Measurements from ENCODE around the gene SFXN1. TPM values are rescaled to one million over a fixed set of nuclear protein-coding genes. Genes with fewer than 3 reads are reported as not detected.
"Not testable (repeated sequence)": the region's sequence is repeated elsewhere in the genome, so short reads cannot be mapped to it uniquely, and the experiment has no call there.

SFXN1 gene
- total and polyA plus RNA-seq, 9 of the 15 experiments (the other 6 are each of a cell fraction or from before 2014, with no cell fraction given): 31.8 to 261 (median 113) TPM

DNA sequence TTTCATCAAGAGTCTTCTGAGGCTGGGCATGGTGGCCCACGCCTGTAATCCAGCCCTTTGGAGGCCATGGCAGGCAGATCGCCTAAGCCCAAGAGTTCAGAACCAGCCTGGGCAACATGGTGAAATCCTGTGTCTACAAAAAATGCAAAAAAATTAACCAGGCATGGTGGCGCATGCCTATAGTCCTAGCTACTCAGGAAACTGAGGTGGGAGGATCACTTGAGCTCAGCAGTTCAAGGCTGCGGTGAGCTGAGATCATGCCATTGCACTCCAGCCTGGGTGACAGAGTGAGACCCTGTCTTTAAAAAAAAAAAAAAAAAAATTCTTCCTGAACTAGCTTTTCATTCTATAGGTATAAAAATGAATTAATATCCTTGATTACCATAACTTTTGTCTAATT, 29.3 kb downstream of the SFXN1 start:
- BruUV-seq (replicated peaks); H3K9ac ChIP-seq (ENCODE audit: insufficient read depth in 1 of 2, low read depth in 2 of 2, low read length in 2 of 2); H3K4me1 ChIP-seq (replicated peaks in 1 of 2; ENCODE audit: control insufficient read depth in 2 of 2, insufficient read depth in 2 of 2, low read length in 2 of 2); H3K27ac ChIP-seq (ENCODE audit: extremely low read depth, low read depth, low read length); in situ Hi-C loops (cut with MboI); H3K4me3 ChIP-seq; CTCF ChIA-PET (ENCODE audit: low intra/inter-chr PET ratio); H3K27me3 ChIP-seq (ENCODE audit: control insufficient read depth in 2 of 2, insufficient read depth in 2 of 2, low read length in 2 of 2); H2AFZ ChIP-seq (ENCODE audit: low read depth, low read length); H4K20me1 ChIP-seq (replicated peaks; ENCODE audit: control insufficient read depth, insufficient read depth, low read length); intact Hi-C loops (cut with micrococcal nuclease); H3K9me3 ChIP-seq (replicated peaks; ENCODE audit: control insufficient read depth, insufficient read depth, low read depth, low read length); DNase-seq (ENCODE audit: extremely low read depth in 1 of 4, low spot score in 3 of 4); FAIRE-seq; H3K9me1 ChIP-seq (ENCODE audit: control insufficient read depth, insufficient read depth, low read length); H3K4me2 ChIP-seq (ENCODE audit: insufficient read depth, low read length); ATAC-seq: not testable (repeated sequence)
- peaks cover 78% of the 10 kb centered on the region for H3K36me3 ChIP-seq (ENCODE audit: control insufficient read depth, insufficient read depth, low read length)
- peaks cover 28% of the 10 kb centered on the region; the same call in 2 of the 3 replicates for H3K79me2 ChIP-seq (ENCODE audit: control insufficient read depth, insufficient read depth, low read length)
- WGBS (ENCODE audit: insufficient coverage, low coverage, missing lambda C conversion rate): 92% methylated on average over 3 of the region's 4 CpGs
- POLR2A ChIA-PET: interaction anchor here (0.6 kb wide), 1 partner anchor 16 kb away, joined by 5 read pairs; no protein-coding TSS in a partner anchor

DNA sequence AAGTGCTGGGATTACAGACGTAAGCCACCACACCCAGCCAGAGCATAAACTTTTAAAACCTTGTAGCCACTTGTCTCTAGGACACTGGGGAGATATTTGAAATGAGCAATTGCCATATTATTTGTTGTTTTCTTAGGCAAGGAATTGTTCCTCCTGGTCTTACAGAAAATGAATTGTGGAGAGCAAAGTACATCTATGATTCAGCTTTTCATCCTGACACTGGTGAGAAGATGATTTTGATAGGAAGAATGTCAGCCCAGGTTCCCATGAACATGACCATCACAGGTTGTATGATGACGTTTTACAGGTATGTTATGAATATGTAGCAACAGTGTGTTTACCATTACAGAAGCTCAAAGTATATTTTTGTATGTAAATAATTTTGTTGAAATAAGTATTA, 30.5 kb downstream of the SFXN1 start:
- H2AFZ ChIP-seq (ENCODE audit: low read depth, low read length): no peak overlapping the region
- 86% methylated on average over 2 of the region's 2 CpGs for WGBS (ENCODE audit: insufficient coverage, low coverage, missing lambda C conversion rate)
- H3K4me1 ChIP-seq (replicated peaks in 1 of 2; ENCODE audit: control insufficient read depth in 2 of 2, insufficient read depth in 2 of 2, low read length in 2 of 2): no peaks in the 10 kb centered on the region
- no peaks in the 10 kb centered on the region for H3K9me3 ChIP-seq (replicated peaks; ENCODE audit: control insufficient read depth, insufficient read depth, low read depth, low read length)
- peaks cover 82% of the 10 kb centered on the region for H3K36me3 ChIP-seq (ENCODE audit: control insufficient read depth, insufficient read depth, low read length)
- FAIRE-seq (no peak), ATAC-seq (no peak), DNase-seq (ENCODE audit: extremely low read depth in 1 of 4, low spot score in 3 of 4) (no peak)
- POLR2A ChIA-PET: no interaction called here
- H3K9me1 ChIP-seq (ENCODE audit: control insufficient read depth, insufficient read depth, low read length): no peaks in the 10 kb centered on the region
- in situ Hi-C loops (cut with MboI) (no loop called here), intact Hi-C loops (cut with micrococcal nuclease) (no loop called here)
- H3K9ac ChIP-seq (ENCODE audit: insufficient read depth in 1 of 2, low read depth in 2 of 2, low read length in 2 of 2): no peak overlapping the region
- H3K4me3 ChIP-seq: no peak overlapping the region
- no peaks in the 10 kb centered on the region for H3K27me3 ChIP-seq (ENCODE audit: control insufficient read depth in 2 of 2, insufficient read depth in 2 of 2, low read length in 2 of 2)
- no peak overlapping the region for H3K27ac ChIP-seq (ENCODE audit: extremely low read depth, low read depth, low read length)
- no peak overlapping the region for H3K4me2 ChIP-seq (ENCODE audit: insufficient read depth, low read length)
- CTCF ChIA-PET (ENCODE audit: low intra/inter-chr PET ratio): no interaction called here
- peaks cover 18% of the 10 kb centered on the region; the same call in 1 of the 3 replicates for H3K79me2 ChIP-seq (ENCODE audit: control insufficient read depth, insufficient read depth, low read length)
- H4K20me1 ChIP-seq (replicated peaks; ENCODE audit: control insufficient read depth, insufficient read depth, low read length): no peaks in the 10 kb centered on the region
- BruUV-seq (replicated peaks): no TSS peak
- TF ChIP-seq ZKSCAN8 (CRISPR knock-in tag; IDR thresholded peaks at IDR 0.05): no peak
- TF ChIP-seq SAFB2 (IDR thresholded peaks at IDR 0.05; ENCODE audit: borderline replicate concordance, low read depth, low read length, severe bottlenecking): no peak
- TF ChIP-seq MED1 (CRISPR knock-in tag; IDR thresholded peaks at IDR 0.05; ENCODE audit: borderline replicate concordance): no peak
- TF ChIP-seq, protein P1, sequence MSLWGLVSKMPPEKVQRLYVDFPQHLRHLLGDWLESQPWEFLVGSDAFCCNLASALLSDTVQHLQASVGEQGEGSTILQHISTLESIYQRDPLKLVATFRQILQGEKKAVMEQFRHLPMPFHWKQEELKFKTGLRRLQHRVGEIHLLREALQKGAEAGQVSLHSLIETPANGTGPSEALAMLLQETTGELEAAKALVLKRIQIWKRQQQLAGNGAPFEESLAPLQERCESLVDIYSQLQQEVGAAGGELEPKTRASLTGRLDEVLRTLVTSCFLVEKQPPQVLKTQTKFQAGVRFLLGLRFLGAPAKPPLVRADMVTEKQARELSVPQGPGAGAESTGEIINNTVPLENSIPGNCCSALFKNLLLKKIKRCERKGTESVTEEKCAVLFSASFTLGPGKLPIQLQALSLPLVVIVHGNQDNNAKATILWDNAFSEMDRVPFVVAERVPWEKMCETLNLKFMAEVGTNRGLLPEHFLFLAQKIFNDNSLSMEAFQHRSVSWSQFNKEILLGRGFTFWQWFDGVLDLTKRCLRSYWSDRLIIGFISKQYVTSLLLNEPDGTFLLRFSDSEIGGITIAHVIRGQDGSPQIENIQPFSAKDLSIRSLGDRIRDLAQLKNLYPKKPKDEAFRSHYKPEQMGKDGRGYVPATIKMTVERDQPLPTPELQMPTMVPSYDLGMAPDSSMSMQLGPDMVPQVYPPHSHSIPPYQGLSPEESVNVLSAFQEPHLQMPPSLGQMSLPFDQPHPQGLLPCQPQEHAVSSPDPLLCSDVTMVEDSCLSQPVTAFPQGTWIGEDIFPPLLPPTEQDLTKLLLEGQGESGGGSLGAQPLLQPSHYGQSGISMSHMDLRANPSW (CRISPR knock-in tag; IDR thresholded peaks at IDR 0.05): no peak
- no peak for TF ChIP-seq ZKSCAN1 (IDR thresholded peaks at IDR 0.05; ENCODE audit: low read depth, low read length)
- TF ChIP-seq CC2D1A (IDR thresholded peaks at IDR 0.05): no peak
- TF ChIP-seq RFX1 (IDR thresholded peaks at IDR 0.05): no peak
- TF ChIP-seq ZNF696 (CRISPR knock-in tag; conservative IDR thresholded peaks at IDR 0.05): no peak
- TF ChIP-seq HMG20A (CRISPR knock-in tag; conservative IDR thresholded peaks at IDR 0.05): no peak
- TF ChIP-seq, protein P2, sequence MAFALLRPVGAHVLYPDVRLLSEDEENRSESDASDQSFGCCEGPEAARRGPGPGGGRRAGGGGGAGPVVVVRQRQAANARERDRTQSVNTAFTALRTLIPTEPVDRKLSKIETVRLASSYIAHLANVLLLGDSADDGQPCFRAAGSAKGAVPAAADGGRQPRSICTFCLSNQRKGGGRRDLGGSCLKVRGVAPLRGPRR (CRISPR knock-in tag; IDR thresholded peaks at IDR 0.05): no peak
- no peak for TF ChIP-seq EP300 (IDR thresholded peaks at IDR 0.05; ENCODE audit: low read length)
- TF ChIP-seq, protein P3, sequence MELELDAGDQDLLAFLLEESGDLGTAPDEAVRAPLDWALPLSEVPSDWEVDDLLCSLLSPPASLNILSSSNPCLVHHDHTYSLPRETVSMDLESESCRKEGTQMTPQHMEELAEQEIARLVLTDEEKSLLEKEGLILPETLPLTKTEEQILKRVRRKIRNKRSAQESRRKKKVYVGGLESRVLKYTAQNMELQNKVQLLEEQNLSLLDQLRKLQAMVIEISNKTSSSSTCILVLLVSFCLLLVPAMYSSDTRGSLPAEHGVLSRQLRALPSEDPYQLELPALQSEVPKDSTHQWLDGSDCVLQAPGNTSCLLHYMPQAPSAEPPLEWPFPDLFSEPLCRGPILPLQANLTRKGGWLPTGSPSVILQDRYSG (tag; conservative IDR thresholded peaks at IDR 0.05; ENCODE audit: low read depth): no peak
- no peak for TF ChIP-seq ZNF586 (CRISPR knock-in tag; conservative IDR thresholded peaks at IDR 0.05)
- no peak for TF ChIP-seq CBFB (CRISPR knock-in tag; IDR thresholded peaks at IDR 0.05)

All from K562 (cell line).